DOHH2 (cell line): ENCODE data around the gene MMS22L.

Experiments
- CTCF ChIP-seq: fragments of 200-600 bp; sonication (generic); IDR thresholded peaks from one replicate; pipeline ENCODE4 v1.5.1; 2014; ENCODE audit warnings: antibody characterized with exemption, mild to moderate bottlenecking, low read depth, low read length; ENCODE audit not compliant: poor library complexity, severe bottlenecking
- EZH2phosphoT487 ChIP-seq: fragments of 200-600 bp; sonication (generic); IDR thresholded peaks from 2 replicates; pipeline ENCODE4 v1.6.1; 2017; ENCODE audit warnings: borderline replicate concordance, mild to moderate bottlenecking, antibody characterized with exemption, low read length, moderate library complexity, mixed read lengths

- TF ChIP-seq CTCF (no peak), EZH2phosphoT487 (no peak)
Measured at GRCh38 chr6:97095311-97095850, 187.6 kb downstream of the MMS22L start.
